HepG2 (cell line): ENCODE measurements around the gene GMCL2. TPM values are rescaled to one million over a fixed set of nuclear protein-coding genes. Genes with fewer than 3 reads are reported as not detected.

Source experiments
- ATAC-seq: fragments of 200-7000 bp; cut with Tn5 transposase; 3 replicates; pipeline ENCODE4 v1.9.1; 2020; ENCODE audit warnings: mild to moderate bottlenecking, moderate library complexity
- BruUV-seq: library from RNA; stranded (reverse); fragments of 400-500 nt; replicated peaks from 2 replicates; lab custom pipeline; 2021; lab: Mats Ljungman, UMichigan
- CTCF ChIA-PET: fragments of 300-600 bp; formaldehyde crosslinking; extraction: SDS; loops from one replicate; lab custom pipeline; 2021; ENCODE audit warnings: low total read pairs, inconsistent platforms, low intra/inter-chr PET ratio; lab: Yijun Ruan, JAX
- POLR2A ChIA-PET: fragments of 350-600 bp; sonication (Branson Sonifier 250); formaldehyde crosslinking; loops from one replicate; lab custom pipeline; 2020; ENCODE audit warnings: antibody characterized with exemption, inconsistent platforms; lab: Yijun Ruan, JAX
- DNase-seq: peaks from one replicate; pipeline ENCODE4 v3.0.0-alpha.2; 2015; ENCODE audit warnings: low spot score
- FAIRE-seq: peaks from 3 replicates; lab custom pipeline; 2011; peaks lifted over from hg19 to GRCh38; lab: Jason Lieb, UNC
- H2AFZ ChIP-seq: one replicate; pipeline ENCODE4 v1.6.1; 2011; ENCODE audit warnings: low read length, inconsistent platforms
- H3K27ac ChIP-seq: fragments of 300-600 bp; 3 replicates; pipeline ENCODE4 v1.8.0; 2011; ENCODE audit warnings: mixed run types, mild to moderate bottlenecking, mixed read lengths, low read length, inconsistent platforms; ENCODE audit not compliant: insufficient read depth; ENCODE audit errors: extremely low read length
- H3K27me3 ChIP-seq, 2 experiments: fragments of 200-600 bp in 1 of 2; 2 replicates in 1 of 2; 3 replicates in 1 of 2; pipeline versions ENCODE4 v1.6.0 to v1.8.0; 2011; ENCODE audit warnings: low read length in 2 of 2, mild to moderate bottlenecking in 2 of 2, moderate library complexity in 2 of 2, inconsistent platforms in 1 of 2; ENCODE audit not compliant: insufficient read depth in 2 of 2, control insufficient read depth in 1 of 2
- H3K36me3 ChIP-seq, 2 experiments: fragments of 200-600 bp in 1 of 2; replicated peaks in 1 of 2; 2 replicates in 1 of 2; 3 replicates in 1 of 2; pipeline versions ENCODE4 v1.5.1 to v1.8.0; 2011; ENCODE audit warnings: low read length in 2 of 2, inconsistent platforms in 1 of 2; ENCODE audit not compliant: insufficient read depth in 2 of 2, control insufficient read depth in 1 of 2
- H3K4me1 ChIP-seq: 2 replicates; pipeline ENCODE4 v1.5.1; 2012; ENCODE audit warnings: low read length, inconsistent platforms; ENCODE audit not compliant: insufficient read depth
- H3K4me2 ChIP-seq: 2 replicates; pipeline ENCODE4 v1.6.0; 2011; ENCODE audit warnings: low read depth, low read length, inconsistent platforms
- H3K4me3 ChIP-seq, 3 experiments: fragments of 200-600 bp in 1 of 3; sonication (generic), shearing (Covaris generic) in 1 of 3; replicated peaks in 1 of 3; 2 replicates each; pipeline ENCODE4 v1.5.1; 2011 to 2016; ENCODE audit warnings: low read length in 3 of 3, inconsistent platforms in 2 of 3, low read depth in 2 of 3, mild to moderate bottlenecking in 2 of 3, control low read depth in 1 of 3, mixed read lengths in 1 of 3; ENCODE audit not compliant: insufficient read depth in 1 of 3
- H3K79me2 ChIP-seq: one replicate; pipeline ENCODE4 v1.6.1; 2011; ENCODE audit warnings: low read length, inconsistent platforms; ENCODE audit not compliant: insufficient read depth
- H3K9ac ChIP-seq: 2 replicates; pipeline ENCODE4 v1.6.0; 2011; ENCODE audit warnings: mild to moderate bottlenecking, low read depth, low read length, inconsistent platforms; ENCODE audit not compliant: insufficient read depth
- H3K9me3 ChIP-seq: 2 replicates; pipeline ENCODE4 v1.5.1; 2012; ENCODE audit warnings: mild to moderate bottlenecking, low read length
- H4K20me1 ChIP-seq: 2 replicates; pipeline ENCODE4 v1.6.0; 2011; ENCODE audit warnings: inconsistent platforms, mild to moderate bottlenecking, low read length, moderate library complexity; ENCODE audit not compliant: insufficient read depth
- AGO2 ChIP-seq: fragments of 200-400 bp; formaldehyde crosslinking; optimal IDR thresholded peaks from 2 replicates; pipeline ENCODE3; 2017; ENCODE audit warnings: mild to moderate bottlenecking, low read depth, low read length, moderate library complexity
- KLF12 ChIP-seq: sonication (generic); formaldehyde crosslinking; IDR thresholded peaks from 2 replicates; pipeline ENCODE4 v1.4.0; 2020; ENCODE audit warnings: missing genetic modification reagents, borderline replicate concordance
- RBFOX2 ChIP-seq: fragments of 200-400 bp; formaldehyde crosslinking; IDR thresholded peaks from 2 replicates; pipeline ENCODE4 v1.6.1; 2017; ENCODE audit warnings: low read depth, mild to moderate bottlenecking, low read length
- ZMYM2 ChIP-seq: sonication (generic); formaldehyde crosslinking; IDR thresholded peaks from 2 replicates; pipeline ENCODE4 v1.8.0; 2022; ENCODE audit warnings: mild to moderate bottlenecking, missing genetic modification reagents
- WGBS: methylation state at CpG from one replicate; pipeline ENCODE4 v1.1.6; 2017; ENCODE audit warnings: low lambda C conversion rate; 5-methylcytosine and 5-hydroxymethylcytosine counted together
- in situ Hi-C: cut with HindIII; loops from 2 replicates; pipeline ENCODE4 v1.10.0; 2017; ENCODE audit warnings: low pct_unique_long_range_greater_than_20kb; ENCODE audit not compliant: extremely low pct_ligation_motif_present
- intact Hi-C: fragments of 100-400 bp; cut with micrococcal nuclease; formaldehyde crosslinking; loops from one replicate; pipeline ENCODE4 v1.10.0; 2022; ENCODE audit not compliant: unreplicated experiment
- polyA plus RNA-seq, 8 experiments: library from polyadenylated mRNA; depleted of rRNA in 3 of 8; stranded (reverse) in 7 of 8; unstranded in 1 of 8; fragments of >200 nt; fragmentation: Illumina TruSeq in 4 of 8; extraction: Trizol in 4 of 8; gene quantifications; 2 replicates each; pipeline versions ENCODE4 v1.2.1 to v1.2.3, GENCODE V29; 2011 to 2016; ENCODE audit warnings: low read depth in 4 of 8, missing spikeins in 1 of 8, mixed read lengths in 1 of 8; ENCODE audit not compliant: insufficient read depth in 1 of 8
- total RNA-seq, 5 experiments: library from RNA; depleted of rRNA; stranded (reverse); fragments of >200 nt; fragmentation: Illumina TruSeq; extraction: Trizol; gene quantifications; 2 replicates each; pipeline ENCODE4 v1.2.3, GENCODE V29; 2016; ENCODE audit warnings: low read depth in 1 of 5

The GMCL2 gene
- total and polyA plus RNA-seq, 2 of the 13 experiments (the other 11 are each of a cell fraction or from before 2014, with no cell fraction given) = 0.03 TPM; not detected in 1

DNA sequence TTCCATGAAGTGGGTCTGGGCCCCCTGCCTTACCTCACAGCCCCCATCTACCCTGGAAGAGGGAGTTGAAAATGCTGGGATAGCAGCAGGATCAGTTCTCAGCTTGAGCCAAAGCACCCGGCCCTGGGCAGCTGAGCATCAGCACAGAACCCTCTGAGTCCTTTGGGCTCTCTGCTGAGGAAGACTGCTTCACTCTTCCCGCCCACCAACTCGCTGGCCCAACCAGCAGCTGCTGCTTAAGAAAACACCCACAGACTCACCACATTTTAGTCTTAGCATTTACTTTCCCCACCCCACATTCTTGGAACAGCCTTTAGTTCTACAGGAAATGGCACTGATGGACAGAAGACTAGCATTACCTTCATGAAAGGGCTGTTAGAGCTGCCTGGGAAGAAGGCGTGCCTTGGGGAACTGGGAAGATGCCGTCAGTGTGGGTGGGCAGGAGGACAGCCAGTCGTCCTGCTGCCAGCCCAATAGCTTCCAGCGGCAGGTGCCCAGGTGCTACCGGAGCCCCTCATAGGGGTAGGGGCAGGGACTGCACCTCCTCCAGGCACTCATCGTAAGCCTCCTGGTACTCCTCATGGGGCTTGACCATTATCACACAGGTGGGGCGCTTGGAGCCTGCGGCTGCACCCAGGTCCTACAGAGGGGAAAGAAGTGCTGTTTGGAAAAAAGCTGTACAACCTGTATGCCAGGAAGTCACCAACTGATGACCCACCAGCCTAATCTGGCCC is 37.8 kb downstream of the GMCL2 start:
- intact Hi-C loops = no loop called here

DNA sequence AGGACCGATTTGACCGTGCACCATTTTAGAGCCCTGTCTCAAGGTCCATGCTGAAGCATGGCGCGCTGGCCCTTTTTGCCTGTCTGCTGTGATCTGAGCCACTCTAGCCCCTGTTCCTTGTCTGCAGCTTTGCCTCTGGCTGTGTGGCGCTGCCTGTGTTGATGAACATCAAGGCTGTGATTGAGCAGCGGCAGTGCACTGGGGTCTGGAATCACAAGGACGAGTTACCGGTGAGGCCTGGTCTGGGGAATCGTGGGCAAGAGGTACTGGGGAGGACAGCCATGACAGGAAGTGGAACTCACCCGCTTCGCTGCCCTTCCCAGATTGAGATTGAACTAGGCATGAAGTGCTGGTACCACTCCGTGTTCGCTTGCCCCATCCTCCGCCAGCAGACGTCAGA is 39.8 kb downstream of the GMCL2 start:
- no TSS peak for BruUV-seq
- peaks cover 39 to 72% of the 10 kb centered on the region in 2 experiments for H3K36me3 ChIP-seq
- intact Hi-C loops = no loop called here
- no peak overlapping the region for H3K9ac ChIP-seq
- FAIRE-seq (no peak), DNase-seq (no peak), ATAC-seq (no peak)
- H3K9me3 ChIP-seq = no peaks in the 10 kb centered on the region
- peaks cover 3% of the 10 kb centered on the region; the same call in 1 of the 2 replicates for H4K20me1 ChIP-seq
- TF ChIP-seq ZMYM2 = no peak
- TF ChIP-seq RBFOX2 = 0 out of 2 replicates have a peak, but pooled peaks have one; percentile 22
- H3K4me1 ChIP-seq = peaks cover 9% of the 10 kb centered on the region
- in situ Hi-C loops = loop anchor here (5.0 kb wide), 1 partner anchor 70 kb away; no protein-coding TSS in a partner anchor
- ChIA-PET POLR2A (no interaction called here), CTCF (interaction anchor here (1.7 to 1.8 kb wide), 2 partner anchors 27 to 71 kb away, joined by 4 to 8 read pairs; no protein-coding TSS in a partner anchor)
- no peak overlapping the region for H2AFZ ChIP-seq
- no peaks in the 10 kb centered on the region for H3K27me3 ChIP-seq
- 90% methylated on average over 13 of the region's 15 CpGs for WGBS
- no peaks in the 10 kb centered on the region for H3K79me2 ChIP-seq
- H3K27ac ChIP-seq = no peak overlapping the region
- no peak overlapping the region for H3K4me3 ChIP-seq
- no peak overlapping the region for H3K4me2 ChIP-seq

More for the DNA sequence above, 37.8 kb downstream of the GMCL2 start:
- Histone ChIP-seq H4K20me1 (peaks cover 5% of the 10 kb centered on the region; the same call in 1 of the 2 replicates), H3K9me3 (no peaks in the 10 kb centered on the region), H3K9ac (no peak overlapping the region), H3K4me1 (peaks cover 18% of the 10 kb centered on the region), H3K4me3 (no peak overlapping the region), H3K4me2 (no peak overlapping the region), H2AFZ (no peak overlapping the region), H3K79me2 (peaks cover 10% of the 10 kb centered on the region), H3K36me3 (peaks cover 31 to 56% of the 10 kb centered on the region in 2 experiments), H3K27ac (no peak overlapping the region), H3K27me3 (no peaks in the 10 kb centered on the region; a peak in 1 of 5 replicates)
- ChIA-PET POLR2A (interaction anchor here (0.9 kb wide), 1 partner anchor 28 kb away, joined by 3 read pairs; no protein-coding TSS in a partner anchor), CTCF (no interaction called here)
- ATAC-seq (no peak), FAIRE-seq (no peak), DNase-seq (no peak)
- in situ Hi-C loops = loop anchor here (5.0 kb wide), 1 partner anchor 72 kb away; no protein-coding TSS in a partner anchor
- TF ChIP-seq KLF12 (CRISPR knock-in tag) (no peak), AGO2 (peak; percentile 28)
- no TSS peak for BruUV-seq
- 98% methylated on average over 9 of the region's 11 CpGs for WGBS
